Dermis microvascular lymphatic vessel endothelial cell (primary cell): ENCODE results near the gene CHAC2. TPM values are rescaled to one million over a fixed set of nuclear protein-coding genes. Genes with fewer than 3 reads are reported as not detected.

Experiments used
- total RNA-seq: library from RNA; depleted of rRNA; stranded (reverse); fragments of >200 nt; gene quantifications from 2 replicates; pipeline ENCODE4 v1.2.1, GENCODE V29; 2014

The CHAC2 gene
- total RNA-seq, 1 donor from 2014 or later: 6.4 TPM

Other genes starting within 250 kb of the CHAC2 start
- 22.1 and 25.4 TPM in 2 replicates for gene ASB3, start 19.1 kb downstream of the CHAC2 start, total RNA-seq
- gene ERLEC1, start 19.2 kb downstream of the CHAC2 start, total RNA-seq: 46.5 and 67.1 TPM in 2 replicates
- 0.77 and 1.3 TPM in 2 replicates for gene GPR75, start 92.2 kb downstream of the CHAC2 start, total RNA-seq
- 35.2 and 40.8 TPM in 2 replicates for gene PSME4, start 203.2 kb downstream of the CHAC2 start, total RNA-seq